HG03060 (cell line): ENCODE measurements around the gene AHCY.
"Not testable (repeated sequence)": the region's sequence is repeated elsewhere in the genome, so short reads cannot be mapped to it uniquely, and the experiment has no call there.

ENCODE experiments used
- ATAC-seq: cut with Tn5 transposase; IDR thresholded peaks from one replicate; pipeline ENCODE4 v1.9.1; 2021; ENCODE audit warnings: low read depth, moderate number of reproducible peaks; ENCODE audit not compliant: unreplicated experiment

AHCY gene

DNA sequence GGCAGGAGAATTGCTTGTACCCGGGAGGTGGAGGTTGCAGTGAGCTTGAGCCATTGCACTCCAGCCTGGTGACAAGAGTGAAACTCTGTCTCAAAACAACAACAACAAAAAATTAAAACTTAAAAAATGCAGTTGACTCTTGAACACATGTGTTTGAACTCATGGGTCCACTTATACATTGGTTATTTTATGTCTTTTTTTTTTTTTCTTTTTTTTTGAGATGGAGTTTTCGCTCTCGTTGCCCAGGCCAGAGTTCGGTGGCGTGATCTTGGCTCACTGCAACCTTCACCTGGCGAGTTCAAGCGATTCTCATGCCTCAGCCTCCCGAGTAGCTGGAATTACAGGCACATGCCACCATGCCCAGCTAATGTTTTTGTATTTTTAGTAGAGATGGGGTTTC is 39.7 kb downstream of the AHCY start:
- not testable (repeated sequence) for ATAC-seq

- ATAC-seq, result no peak
These were observed 40.5 kb downstream of the AHCY start for GRCh38 chr20:34262488-34263288.

DNA sequence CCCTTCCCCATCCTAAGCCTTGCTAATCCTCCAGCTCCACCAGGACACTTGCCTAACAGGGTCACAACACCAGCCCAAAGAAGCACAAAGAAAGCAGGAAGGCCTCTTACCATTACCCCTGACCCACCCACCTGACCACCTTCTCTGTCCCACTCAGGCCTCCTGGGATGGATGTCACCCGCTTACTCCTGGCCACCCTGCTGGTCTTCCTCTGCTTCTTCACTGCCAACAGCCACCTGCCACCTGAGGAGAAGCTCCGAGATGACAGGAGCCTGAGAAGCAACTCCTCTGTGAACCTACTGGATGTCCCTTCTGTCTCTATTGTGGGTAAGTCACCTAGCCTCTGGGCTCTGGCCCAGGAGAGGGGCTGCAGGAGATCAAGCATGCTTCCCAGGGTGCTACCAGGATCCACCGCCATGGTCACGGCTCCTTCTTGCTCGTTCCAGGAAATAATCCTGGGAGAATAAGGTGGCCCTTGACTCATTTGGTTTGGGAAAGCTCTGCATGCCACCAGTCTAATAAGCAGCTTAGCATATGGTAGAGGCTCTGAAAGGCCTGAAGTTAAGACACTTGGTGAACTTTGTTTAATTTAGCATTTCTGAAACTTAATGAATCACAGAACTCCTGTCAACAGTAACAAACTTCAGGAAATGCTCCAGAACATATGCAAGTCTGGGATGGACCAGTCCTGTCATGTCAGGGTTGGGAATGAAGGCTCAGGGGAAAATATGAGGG is 42.8 kb downstream of the AHCY start:
- no peak for ATAC-seq

- ATAC-seq, result no peak
These were observed 46.5 kb downstream of the AHCY start for GRCh38 chr20:34256629-34257124.

DNA sequence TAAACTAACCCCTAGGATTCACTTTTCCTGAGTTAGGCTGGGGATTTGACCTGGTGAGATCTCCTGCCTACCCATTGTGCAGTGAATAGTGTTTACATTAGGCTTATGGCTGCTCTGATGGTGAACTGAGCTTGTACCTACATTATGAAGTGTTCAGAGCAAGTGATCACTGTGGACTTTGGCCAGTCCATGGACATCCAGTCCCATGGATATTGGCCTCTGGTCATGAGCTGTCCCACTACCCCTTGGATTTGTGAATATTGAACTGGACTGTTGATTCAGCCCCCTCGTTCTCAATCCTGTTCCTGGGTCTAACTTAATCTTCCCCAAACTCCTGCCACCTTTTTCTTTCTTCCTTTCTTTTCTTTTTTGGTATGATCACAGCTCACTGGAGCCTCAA is 48.2 kb downstream of the AHCY start:
- no peak for ATAC-seq

- not testable (repeated sequence) for ATAC-seq
These were observed 50.6 kb downstream of the AHCY start for GRCh38 chr20:34252431-34253086.

- ATAC-seq, result no peak
These were observed 51.5 kb downstream of the AHCY start for GRCh38 chr20:34251619-34252018.

- ATAC-seq, result no peak
These were observed 53.1 kb downstream of the AHCY start for GRCh38 chr20:34250005-34250404.

DNA sequence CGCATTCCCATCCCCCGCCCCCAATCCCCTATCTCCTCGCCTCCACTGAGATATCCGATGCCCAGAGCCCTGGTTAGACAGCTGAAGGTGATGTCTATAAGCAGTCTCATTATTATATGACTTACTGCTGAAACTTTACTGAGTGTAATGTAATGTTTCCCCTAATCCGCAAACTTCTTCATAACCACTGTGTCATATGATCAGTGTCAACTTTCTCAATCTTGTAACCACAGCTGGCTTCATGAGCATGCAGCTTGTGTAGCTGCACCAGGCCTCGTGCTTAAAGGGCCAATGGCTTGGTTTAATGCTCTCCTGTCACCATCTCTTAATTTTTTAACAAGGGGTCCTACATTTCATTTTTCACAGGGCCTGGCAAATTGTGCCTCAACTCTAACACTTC is 53.9 kb downstream of the AHCY start:
- ATAC-seq, result peak; percentile 49

DNA sequence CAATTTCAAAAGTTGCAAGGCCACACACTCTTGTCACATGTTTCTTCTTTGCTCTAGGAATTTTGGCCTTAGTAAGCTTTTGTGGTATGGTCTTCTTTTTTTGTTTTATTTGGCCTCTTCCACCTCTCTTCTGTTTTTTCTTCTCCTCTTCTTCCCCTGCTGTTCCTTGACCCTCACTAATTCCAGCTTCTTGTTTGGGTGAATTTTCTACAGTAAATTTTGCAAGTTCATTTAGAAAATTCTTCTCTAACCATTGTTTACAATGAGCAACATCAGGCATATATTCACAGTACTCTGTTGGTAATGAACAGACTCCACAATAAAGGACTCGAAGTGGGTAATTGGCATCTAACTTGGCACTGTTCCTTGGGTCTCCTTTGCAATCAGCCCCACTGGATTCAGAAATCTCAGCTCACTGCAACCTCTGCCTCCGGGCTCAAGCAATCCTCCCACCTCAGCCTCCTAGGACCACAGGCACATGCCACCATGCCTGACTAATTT is 57.0 kb downstream of the AHCY start:
- ATAC-seq, result no peak

- ATAC-seq, result no peak
These were observed 59.8 kb downstream of the AHCY start for GRCh38 chr20:34243377-34243776.

GRCh38 chr20:34242879-34243278 is 60.3 kb downstream of the AHCY start:
- ATAC-seq, result no peak

DNA sequence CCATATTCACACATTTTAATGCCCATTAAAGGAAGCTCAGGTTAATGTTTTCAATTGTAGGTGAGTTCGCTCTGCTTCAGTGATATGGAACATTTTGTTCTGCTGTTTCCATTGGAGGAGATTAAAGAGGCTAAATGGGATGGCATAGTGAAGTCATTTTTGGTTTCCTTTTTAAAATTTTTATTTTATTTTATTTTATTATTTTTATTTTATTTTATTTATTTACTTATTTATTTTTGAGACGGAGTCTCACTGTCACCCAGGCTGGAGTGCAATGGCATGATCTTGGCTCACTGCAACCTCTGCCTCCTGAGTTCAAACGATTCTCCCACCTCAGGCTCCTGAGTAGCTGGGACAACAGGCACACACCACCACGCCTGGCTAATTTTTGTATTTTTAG is 61.1 kb downstream of the AHCY start:
- ATAC-seq, result not testable (repeated sequence)

DNA sequence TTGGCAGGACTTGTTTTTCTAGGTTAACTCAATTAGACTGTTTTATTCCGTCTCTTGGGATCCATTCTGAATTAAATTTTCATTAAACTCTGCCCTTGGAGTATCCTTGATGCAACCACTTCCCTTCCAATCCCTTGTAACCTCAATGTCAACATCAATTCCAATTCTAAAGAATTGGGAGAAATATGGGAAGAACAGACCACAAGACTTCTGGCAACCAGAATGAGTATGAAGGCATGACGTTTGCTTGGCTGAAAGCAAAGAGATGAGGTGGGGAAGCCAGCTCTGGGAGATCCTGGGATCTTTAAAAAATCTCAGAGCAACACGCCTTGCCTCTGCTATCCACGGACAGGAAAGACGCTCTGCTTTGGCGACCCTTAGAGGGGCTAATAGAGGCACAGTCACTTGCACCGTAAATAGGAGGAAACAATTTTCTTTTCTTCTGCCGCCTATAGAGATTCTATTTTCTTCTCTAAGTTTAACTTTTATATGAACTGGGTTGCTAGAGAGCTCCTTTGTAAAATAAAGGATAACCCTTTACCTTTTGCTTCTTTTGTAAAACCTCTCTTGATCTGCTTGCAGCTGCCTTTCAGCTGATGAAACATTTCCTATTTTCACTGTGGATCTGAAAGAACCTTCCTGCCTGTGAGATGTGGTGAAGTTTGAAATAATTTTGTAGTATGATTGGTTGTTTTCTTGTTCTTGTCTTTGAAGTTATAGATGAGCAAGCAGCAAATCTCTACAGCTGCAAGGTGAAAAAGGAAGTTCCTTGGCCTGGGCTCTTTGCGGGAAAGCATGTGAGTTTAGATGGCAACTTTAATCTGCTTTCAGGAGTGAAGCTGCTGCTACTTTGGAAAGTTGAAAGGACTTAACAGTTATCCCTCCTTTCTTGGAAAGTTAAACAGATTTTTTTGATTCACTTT is 62.2 kb downstream of the AHCY start, which contains the start of gene ASIP:
ASIP (plus strand) TSS at position 731 of the 923 bp plus-strand sequence. CDS start 18,952 bp downstream, outside the sequence.
- ATAC-seq, result no peak

DNA sequence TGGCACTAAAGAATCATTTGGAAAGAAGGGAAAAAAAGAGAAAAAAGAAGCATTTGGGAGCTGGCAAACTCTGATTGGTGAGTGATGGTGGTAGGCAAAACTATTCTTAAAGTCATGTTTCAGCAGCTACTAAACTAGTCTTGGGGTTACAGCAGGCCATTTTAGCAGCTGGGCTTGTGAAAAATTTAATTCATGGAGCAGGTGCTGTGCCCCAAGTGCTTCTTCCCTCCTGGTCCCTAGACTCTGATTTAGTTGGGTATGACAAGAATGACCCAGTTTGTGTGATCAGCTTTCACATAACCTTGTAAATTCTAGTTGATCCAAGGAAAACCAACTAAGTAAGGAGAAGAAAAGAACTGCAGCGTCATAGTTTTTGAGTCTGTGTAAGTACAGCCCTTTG is 63.0 kb downstream of the AHCY start:
- no peak for ATAC-seq

DNA sequence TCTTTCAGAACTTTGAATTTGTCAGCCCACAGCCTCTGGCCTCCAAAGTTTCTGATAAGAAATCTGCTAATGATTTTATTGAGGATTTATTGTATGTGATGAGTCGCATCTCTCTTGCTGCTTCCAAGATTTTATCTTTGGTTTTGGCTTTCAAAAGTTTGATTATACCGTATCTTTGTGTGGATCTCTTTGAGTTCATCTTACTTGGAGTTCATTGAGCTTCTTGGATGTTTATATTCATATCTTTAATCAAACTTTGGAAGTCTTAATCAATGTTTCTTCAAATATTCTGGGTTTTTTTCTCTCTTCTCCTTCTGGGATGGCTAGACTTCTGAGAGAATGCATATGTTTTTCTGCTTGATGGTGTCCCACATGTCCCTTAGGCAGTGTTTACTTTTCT is 65.2 kb downstream of the AHCY start:
- no peak for ATAC-seq

DNA sequence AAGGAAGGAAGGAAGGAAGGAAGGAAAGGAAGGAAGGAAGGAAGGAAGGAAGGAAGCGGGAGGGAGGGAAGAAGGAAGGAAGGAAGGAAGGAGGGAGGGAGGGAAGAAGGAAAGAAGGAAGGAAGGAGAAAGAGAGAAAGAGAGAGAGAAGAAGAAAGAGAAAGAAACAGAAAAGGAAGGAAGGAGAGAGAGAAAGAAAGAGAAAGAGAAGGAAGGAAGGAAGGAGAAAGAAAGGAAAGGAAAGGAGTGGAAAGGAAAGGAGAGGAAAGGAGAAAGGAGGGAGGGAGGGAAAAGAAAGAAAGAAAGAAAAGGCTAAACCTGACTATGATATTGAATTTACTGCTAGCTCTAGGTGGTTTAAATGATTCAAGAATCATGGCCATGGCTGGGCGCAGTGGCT is 67.3 kb downstream of the AHCY start:
- no peak for ATAC-seq

DNA sequence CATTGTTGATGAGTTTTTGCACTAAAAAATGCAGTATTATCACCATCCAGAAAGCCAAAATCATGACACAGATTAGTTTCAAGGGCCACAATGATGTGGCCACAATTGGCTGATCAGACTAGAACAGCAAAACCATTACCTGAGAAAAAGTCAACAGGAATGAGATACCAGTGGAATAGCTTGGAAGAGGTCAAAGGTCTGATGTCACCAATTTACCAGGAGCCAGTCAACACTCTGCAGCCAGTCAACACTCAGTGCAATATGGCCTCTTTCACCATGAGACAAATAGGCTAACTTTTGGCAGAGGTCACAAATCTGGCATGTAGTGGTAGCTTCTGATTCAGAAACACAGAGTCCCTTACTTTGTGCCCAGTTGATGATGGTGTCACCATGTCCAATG is 69.5 kb downstream of the AHCY start:
- ATAC-seq, result no peak

DNA sequence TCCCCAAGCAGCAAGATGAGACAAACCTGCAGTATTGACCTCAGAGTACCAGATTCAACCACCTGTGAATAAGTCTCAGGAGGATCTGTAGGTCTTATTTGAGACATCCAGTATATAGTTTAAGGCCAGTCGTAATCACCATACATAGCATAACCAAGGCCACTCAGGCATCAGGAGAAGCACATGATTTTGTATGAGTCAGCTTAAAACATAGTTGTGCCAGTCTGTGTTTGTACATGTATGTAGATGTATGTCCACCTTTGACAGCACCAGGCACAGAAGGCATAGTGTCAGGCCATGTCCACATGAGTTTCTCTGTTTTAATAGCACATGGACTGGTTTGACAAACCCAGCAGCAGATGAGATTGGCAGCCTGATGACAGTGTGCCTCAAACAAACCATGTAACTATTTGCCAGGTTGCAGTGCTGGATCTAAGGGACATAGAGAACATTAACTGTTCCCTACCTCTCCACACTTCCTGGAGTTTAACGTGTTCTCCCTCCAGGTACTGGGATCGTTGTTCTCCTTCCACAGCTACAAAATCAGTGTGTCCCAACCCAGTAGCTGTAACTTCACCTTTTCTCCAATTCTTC is 70.6 kb downstream of the AHCY start:
- no peak for ATAC-seq

- ATAC-seq, result no peak
These were observed 71.5 kb downstream of the AHCY start for GRCh38 chr20:34231634-34232033.
